K562 (cell line): Measurements from ENCODE around the gene GAL. TPM values are rescaled to one million over a fixed set of nuclear protein-coding genes. Genes with fewer than 3 reads are reported as not detected.

Experiments
- ATAC-seq: fragments of 200-7000 bp; cut with Tn5 transposase; 3 replicates; pipeline ENCODE4 v1.9.1; 2020; ENCODE audit warnings: moderate library complexity
- BruUV-seq: library from RNA; stranded (reverse); fragments of 400-500 nt; replicated peaks from 2 replicates; lab custom pipeline; 2021; lab: Mats Ljungman, UMichigan
- CTCF ChIA-PET: fragments of 300-600 bp; formaldehyde crosslinking; extraction: SDS; loops from one replicate; lab custom pipeline; 2021; ENCODE audit warnings: low intra/inter-chr PET ratio; lab: Yijun Ruan, JAX
- POLR2A ChIA-PET: fragments of 300-600, 350-650 bp; sonication (Branson Sonifier 250); formaldehyde crosslinking; extraction: SDS; loops from one replicate; lab custom pipeline; 2021; ENCODE audit warnings: antibody characterized with exemption, inconsistent platforms; lab: Yijun Ruan, JAX
- DNase-seq, 4 experiments: peaks; one replicate each; pipeline versions ENCODE4 v3.0.0 to v3.0.0-alpha.2; 2011 to 2018; ENCODE audit warnings: low spot score in 3 of 4, mixed read lengths in 3 of 4; ENCODE audit errors: extremely low read depth in 1 of 4
- FAIRE-seq: peaks from 2 replicates; lab custom pipeline; 2011; peaks lifted over from hg19 to GRCh38; lab: Jason Lieb, UNC
- H2AFZ ChIP-seq: 2 replicates; pipeline ENCODE4 v1.6.0; 2011; ENCODE audit warnings: low read depth, low read length, control low read depth, inconsistent platforms
- H3K27ac ChIP-seq: fragments of 200-600 bp; 3 replicates; pipeline ENCODE4 v1.8.0; 2011; ENCODE audit warnings: low read depth, mild to moderate bottlenecking, control low read depth, inconsistent platforms, low read length, moderate library complexity, mixed read lengths; ENCODE audit errors: extremely low read depth
- H3K27me3 ChIP-seq, 2 experiments: fragments of 300-600 bp in 1 of 2; 2 replicates in 1 of 2; 3 replicates in 1 of 2; pipeline versions ENCODE4 v1.6.0 to v1.8.0; 2011; ENCODE audit warnings: inconsistent platforms in 2 of 2, low read length in 2 of 2, mild to moderate bottlenecking in 1 of 2, mixed read lengths in 1 of 2, moderate library complexity in 1 of 2; ENCODE audit not compliant: control insufficient read depth in 2 of 2, insufficient read depth in 2 of 2
- H3K36me3 ChIP-seq: fragments of 300-600 bp; 3 replicates; pipeline ENCODE4 v1.8.0; 2011; ENCODE audit warnings: mild to moderate bottlenecking, low read length, inconsistent platforms; ENCODE audit not compliant: control insufficient read depth, insufficient read depth
- H3K4me1 ChIP-seq, 2 experiments: fragments of 200-600 bp in 1 of 2; replicated peaks in 1 of 2; 2 replicates in 1 of 2; 3 replicates in 1 of 2; pipeline versions ENCODE4 v1.5.1 to v1.8.0; 2011; ENCODE audit warnings: inconsistent platforms in 2 of 2, low read length in 2 of 2, mild to moderate bottlenecking in 1 of 2, mixed read lengths in 1 of 2, moderate library complexity in 1 of 2; ENCODE audit not compliant: control insufficient read depth in 2 of 2, insufficient read depth in 2 of 2
- H3K4me2 ChIP-seq: 2 replicates; pipeline ENCODE4 v1.6.1; 2011; ENCODE audit warnings: low read length, control low read depth, inconsistent platforms, mixed read lengths; ENCODE audit not compliant: insufficient read depth
- H3K4me3 ChIP-seq: fragments of 200-600 bp; sonication (generic), shearing (Covaris generic); 2 replicates; pipeline ENCODE4 v1.5.1; 2016; ENCODE audit warnings: control low read depth, inconsistent platforms
- H3K79me2 ChIP-seq: fragments of 200-600 bp; 3 replicates; pipeline ENCODE4 v1.8.0; 2011; ENCODE audit warnings: low read length, inconsistent platforms; ENCODE audit not compliant: control insufficient read depth, insufficient read depth
- H3K9ac ChIP-seq, 2 experiments: 2 replicates each; pipeline versions ENCODE4 v1.6.0 to v1.6.1; 2011; ENCODE audit warnings: low read depth in 2 of 2, low read length in 2 of 2, control low read depth in 1 of 2, inconsistent platforms in 1 of 2, mild to moderate bottlenecking in 1 of 2, mixed read lengths in 1 of 2; ENCODE audit not compliant: insufficient read depth in 1 of 2
- H3K9me1 ChIP-seq: one replicate; pipeline ENCODE4 v1.6.0; 2011; ENCODE audit warnings: inconsistent platforms, mild to moderate bottlenecking, low read length, moderate library complexity; ENCODE audit not compliant: control insufficient read depth, insufficient read depth
- H3K9me3 ChIP-seq: replicated peaks from 2 replicates; pipeline ENCODE4 v1.5.1; 2011; ENCODE audit warnings: low read depth, low read length, inconsistent platforms; ENCODE audit not compliant: control insufficient read depth, insufficient read depth
- H4K20me1 ChIP-seq: replicated peaks from 2 replicates; pipeline ENCODE4 v1.6.1; 2011; ENCODE audit warnings: low read length, inconsistent platforms, mixed read lengths; ENCODE audit not compliant: control insufficient read depth, insufficient read depth
- EGR1 ChIP-seq: fragments of 450-650 bp; conservative IDR thresholded peaks from 2 replicates; pipeline ENCODE4 v1.6.1; 2017; ENCODE audit warnings: mild to moderate bottlenecking
- EHMT2 ChIP-seq: fragments of 450-650 bp; IDR thresholded peaks from 2 replicates; pipeline ENCODE4 v1.6.1; 2018; ENCODE audit warnings: antibody characterized with exemption
- EZH2 ChIP-seq: IDR thresholded peaks from 2 replicates; pipeline ENCODE4 v1.6.1; 2012; ENCODE audit warnings: low read depth, mild to moderate bottlenecking, inconsistent platforms, low read length, borderline replicate concordance
- HMGN3 ChIP-seq: IDR thresholded peaks from 2 replicates; pipeline ENCODE4 v1.6.1; 2011; ENCODE audit warnings: borderline replicate concordance, low read depth, mild to moderate bottlenecking, mixed read lengths, low read length; ENCODE audit not compliant: insufficient read length; ENCODE audit errors: extremely low read depth
- ZC3H4 ChIP-seq: sonication (generic); formaldehyde crosslinking; IDR thresholded peaks from 2 replicates; pipeline ENCODE4 v1.9.0; 2021; ENCODE audit warnings: missing genetic modification reagents, borderline replicate concordance
- ZEB2 ChIP-seq: fragments of 450-650 bp; IDR thresholded peaks from 2 replicates; pipeline ENCODE4 v1.6.1; 2016
- ZNF184 ChIP-seq: sonication (generic); formaldehyde crosslinking; IDR thresholded peaks from 2 replicates; pipeline ENCODE4 v1.5.0; 2020; ENCODE audit warnings: missing genetic modification reagents
- WGBS: fragments of 100-300 bp; shearing (Covaris generic); methylation state at CpG from one replicate; pipeline ENCODE4 v1.1.6; 2016; ENCODE audit warnings: low coverage, mixed read lengths; ENCODE audit not compliant: insufficient coverage; ENCODE audit errors: missing lambda C conversion rate; 5-methylcytosine and 5-hydroxymethylcytosine counted together
- in situ Hi-C: fragments of 300-500 bp; cut with MboI; formaldehyde crosslinking; loops from 4 replicates; pipeline ENCODE4 v1.15.0; 2018; ENCODE audit warnings: inconsistent platforms, mixed read lengths
- intact Hi-C: fragments of 100-400 bp; cut with micrococcal nuclease; formaldehyde crosslinking; loops from 2 replicates; pipeline ENCODE4 v1.14.2; 2022
- polyA plus RNA-seq, 8 experiments: library from polyadenylated mRNA; depleted of rRNA in 4 of 8; stranded (reverse) in 5 of 8; unstranded in 3 of 8; fragments of >200 nt; fragmentation: Nextera tagmentation in 2 of 8; fragmentation: Illumina TruSeq in 1 of 8; extraction: Ambion mirVana in 2 of 8; extraction: Trizol in 1 of 8; gene quantifications; 2 replicates each; pipeline versions ENCODE4 v1.2.1 to v1.2.3, GENCODE V29; 2011 to 2014; ENCODE audit warnings: inconsistent platforms in 1 of 8, missing spikeins in 1 of 8
- total RNA-seq, 7 experiments: library from RNA; depleted of rRNA in 6 of 7; stranded (reverse); fragments of >200 nt in 6 of 7; fragmentation: Illumina TruSeq in 2 of 7; extraction: Trizol in 2 of 7; gene quantifications; 2 replicates each; pipeline versions ENCODE4 v1.2.1 to v1.2.3, GENCODE V29; 2011 to 2021; ENCODE audit warnings: low replicate concordance in 1 of 7
- TF ChIP-seq, protein P1 (sequence below): fragments of 250-450 bp; sonication (Bioruptor Pico); IDR thresholded peaks from 2 replicates; pipeline ENCODE4 v1.8.0; 2022; ENCODE audit warnings: moderate library complexity, mild to moderate bottlenecking, inconsistent platforms
- TF ChIP-seq, protein P2 (sequence below): fragments of 250-450 bp; sonication (Bioruptor Pico); IDR thresholded peaks from 2 replicates; pipeline ENCODE4 v1.5.0; 2020; ENCODE audit warnings: mild to moderate bottlenecking
- TF ChIP-seq, protein P3 (sequence below): fragments of 450-650 bp; conservative IDR thresholded peaks from 2 replicates; pipeline ENCODE4 v1.6.1; 2016; ENCODE audit warnings: missing genetic modification characterization, low read depth, mild to moderate bottlenecking, control low read depth, missing compliant biosample characterization
- TF ChIP-seq, protein P4 (sequence below), 2 experiments: IDR thresholded peaks; 2 replicates each; pipeline ENCODE4 v1.6.1; 2011; ENCODE audit warnings: borderline replicate concordance in 1 of 2, control low read depth in 1 of 2, low read depth in 1 of 2, low read length in 1 of 2, mild to moderate bottlenecking in 1 of 2, mixed read lengths in 1 of 2, moderate library complexity in 1 of 2; ENCODE audit not compliant: insufficient read depth in 1 of 2, insufficient read length in 1 of 2, poor library complexity in 1 of 2, severe bottlenecking in 1 of 2; ENCODE audit errors: extremely low read depth in 1 of 2

Gene GAL
- total and polyA plus RNA-seq, 9 of the 15 experiments (the other 6 are each of a cell fraction or from before 2014, with no cell fraction given): 10.6 to 119 (median 36.3) TPM

DNA sequence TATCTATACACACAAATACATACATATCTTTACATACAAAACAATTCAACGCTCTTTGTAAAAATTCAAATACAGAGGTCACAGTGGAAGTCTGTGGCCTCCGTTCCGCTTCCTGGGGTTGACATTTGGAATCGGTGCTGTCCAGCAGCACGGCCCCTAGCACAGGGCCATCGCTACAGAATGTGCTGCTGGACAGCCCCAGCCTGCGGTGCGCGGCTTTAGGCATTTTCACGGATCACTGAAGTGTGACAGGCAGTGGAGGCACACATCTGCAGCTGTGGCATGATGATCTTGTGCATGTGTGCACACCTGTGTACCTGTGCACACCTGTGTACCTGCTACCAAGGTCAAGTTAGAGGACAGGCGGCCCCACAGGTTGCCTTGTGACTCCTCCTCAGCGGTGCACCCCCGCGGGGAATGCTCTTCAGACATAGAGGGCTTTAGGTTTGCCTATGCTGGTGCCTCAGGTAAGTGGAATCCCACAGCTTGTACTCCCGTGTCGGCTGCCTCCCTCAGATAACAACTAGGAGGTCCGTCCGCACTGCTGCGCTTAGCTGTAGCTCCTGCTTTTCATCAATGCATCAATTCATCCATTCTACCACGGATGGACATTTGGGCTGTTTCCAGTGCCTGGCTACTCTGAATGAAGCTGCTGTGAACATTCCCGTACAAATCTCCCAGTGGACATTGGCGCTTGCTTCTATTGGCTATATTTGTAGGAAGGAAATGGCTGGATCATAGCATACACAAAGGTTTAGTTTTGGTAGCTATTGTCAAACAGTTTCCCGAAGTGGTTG, 29.9 kb downstream of the GAL start:
- ATAC-seq: peak; percentile 52; the same call in 1 of the 3 replicates
- 16% methylated on average over 23 of the region's 23 CpGs for WGBS
- CTCF ChIA-PET: no interaction called here
- Histone ChIP-seq H3K27me3 (peaks cover 16 to 73% of the 10 kb centered on the region in 2 experiments), H2AFZ (no peak overlapping the region), H3K4me1 (0 out of 5 replicates have a peak, but pooled peaks cover 0 to under 1% of the 10 kb centered on the region in 2 experiments), H3K27ac (no peak overlapping the region), H3K4me3 (no peak overlapping the region), H3K9ac (peak overlapping the region in 1 of 2 experiments; percentile 28; a peak in 2 of 4 replicates), H3K36me3 (no peaks in the 10 kb centered on the region), H4K20me1 (no peaks in the 10 kb centered on the region), H3K79me2 (no peaks in the 10 kb centered on the region), H3K9me3 (no peaks in the 10 kb centered on the region), H3K4me2 (no peak overlapping the region), H3K9me1 (no peaks in the 10 kb centered on the region)
- in situ Hi-C loops: no loop called here
- no peak for FAIRE-seq
- BruUV-seq: no TSS peak
- no peak for DNase-seq
- intact Hi-C loops: no loop called here
- POLR2A ChIA-PET: interaction anchor here (0.8 to 1.7 kb wide), 3 partner anchors 10 to 30 kb away, joined by 3 to 4 read pairs (median 3); no protein-coding TSS in a partner anchor
- TF ChIP-seq EHMT2 (peak; percentile 64; the same call in 1 of the 2 replicates), EGR1 (no peak), ZEB2 (peak; percentile 93), HMGN3 (no peak), EZH2 (no peak), ZC3H4 (no peak), ZNF184 (CRISPR knock-in tag) (no peak)
- TF ChIP-seq, protein P1, sequence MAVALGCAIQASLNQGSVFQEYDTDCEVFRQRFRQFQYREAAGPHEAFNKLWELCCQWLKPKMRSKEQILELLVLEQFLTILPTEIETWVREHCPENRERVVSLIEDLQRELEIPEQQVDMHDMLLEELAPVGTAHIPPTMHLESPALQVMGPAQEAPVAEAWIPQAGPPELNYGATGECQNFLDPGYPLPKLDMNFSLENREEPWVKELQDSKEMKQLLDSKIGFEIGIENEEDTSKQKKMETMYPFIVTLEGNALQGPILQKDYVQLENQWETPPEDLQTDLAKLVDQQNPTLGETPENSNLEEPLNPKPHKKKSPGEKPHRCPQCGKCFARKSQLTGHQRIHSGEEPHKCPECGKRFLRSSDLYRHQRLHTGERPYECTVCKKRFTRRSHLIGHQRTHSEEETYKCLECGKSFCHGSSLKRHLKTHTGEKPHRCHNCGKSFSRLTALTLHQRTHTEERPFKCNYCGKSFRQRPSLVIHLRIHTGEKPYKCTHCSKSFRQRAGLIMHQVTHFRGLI (CRISPR knock-in tag): no peak
- TF ChIP-seq, protein P2, sequence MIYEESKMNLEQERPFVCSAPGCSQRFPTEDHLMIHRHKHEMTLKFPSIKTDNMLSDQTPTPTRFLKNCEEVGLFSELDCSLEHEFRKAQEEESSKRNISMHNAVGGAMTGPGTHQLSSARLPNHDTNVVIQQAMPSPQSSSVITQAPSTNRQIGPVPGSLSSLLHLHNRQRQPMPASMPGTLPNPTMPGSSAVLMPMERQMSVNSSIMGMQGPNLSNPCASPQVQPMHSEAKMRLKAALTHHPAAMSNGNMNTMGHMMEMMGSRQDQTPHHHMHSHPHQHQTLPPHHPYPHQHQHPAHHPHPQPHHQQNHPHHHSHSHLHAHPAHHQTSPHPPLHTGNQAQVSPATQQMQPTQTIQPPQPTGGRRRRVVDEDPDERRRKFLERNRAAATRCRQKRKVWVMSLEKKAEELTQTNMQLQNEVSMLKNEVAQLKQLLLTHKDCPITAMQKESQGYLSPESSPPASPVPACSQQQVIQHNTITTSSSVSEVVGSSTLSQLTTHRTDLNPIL: no peak
- TF ChIP-seq, protein P3, sequence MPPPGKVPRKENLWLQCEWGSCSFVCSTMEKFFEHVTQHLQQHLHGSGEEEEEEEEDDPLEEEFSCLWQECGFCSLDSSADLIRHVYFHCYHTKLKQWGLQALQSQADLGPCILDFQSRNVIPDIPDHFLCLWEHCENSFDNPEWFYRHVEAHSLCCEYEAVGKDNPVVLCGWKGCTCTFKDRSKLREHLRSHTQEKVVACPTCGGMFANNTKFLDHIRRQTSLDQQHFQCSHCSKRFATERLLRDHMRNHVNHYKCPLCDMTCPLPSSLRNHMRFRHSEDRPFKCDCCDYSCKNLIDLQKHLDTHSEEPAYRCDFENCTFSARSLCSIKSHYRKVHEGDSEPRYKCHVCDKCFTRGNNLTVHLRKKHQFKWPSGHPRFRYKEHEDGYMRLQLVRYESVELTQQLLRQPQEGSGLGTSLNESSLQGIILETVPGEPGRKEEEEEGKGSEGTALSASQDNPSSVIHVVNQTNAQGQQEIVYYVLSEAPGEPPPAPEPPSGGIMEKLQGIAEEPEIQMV (tag): no peak
- TF ChIP-seq, protein P4, sequence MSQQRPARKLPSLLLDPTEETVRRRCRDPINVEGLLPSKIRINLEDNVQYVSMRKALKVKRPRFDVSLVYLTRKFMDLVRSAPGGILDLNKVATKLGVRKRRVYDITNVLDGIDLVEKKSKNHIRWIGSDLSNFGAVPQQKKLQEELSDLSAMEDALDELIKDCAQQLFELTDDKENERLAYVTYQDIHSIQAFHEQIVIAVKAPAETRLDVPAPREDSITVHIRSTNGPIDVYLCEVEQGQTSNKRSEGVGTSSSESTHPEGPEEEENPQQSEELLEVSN (IDR thresholded peaks at IDR 0.05; ENCODE audit: borderline replicate concordance in 1 of 2, extremely low read depth in 1 of 2, insufficient read depth in 1 of 2, insufficient read length in 1 of 2, low read depth in 1 of 2, low read length in 1 of 2, poor library complexity in 1 of 2, severe bottlenecking in 1 of 2): no peak
